AG08395 (cell line): ENCODE results near the gene ZBTB6.
"Not testable (repeated sequence)": the region's sequence is repeated elsewhere in the genome, so short reads cannot be mapped to it uniquely, and the experiment has no call there.

Source experiments
- DNase-seq: peaks from one replicate; pipeline ENCODE4 v3.0.0; 2012; ENCODE audit warnings: mixed read lengths, low spot score

Gene ZBTB6

DNA sequence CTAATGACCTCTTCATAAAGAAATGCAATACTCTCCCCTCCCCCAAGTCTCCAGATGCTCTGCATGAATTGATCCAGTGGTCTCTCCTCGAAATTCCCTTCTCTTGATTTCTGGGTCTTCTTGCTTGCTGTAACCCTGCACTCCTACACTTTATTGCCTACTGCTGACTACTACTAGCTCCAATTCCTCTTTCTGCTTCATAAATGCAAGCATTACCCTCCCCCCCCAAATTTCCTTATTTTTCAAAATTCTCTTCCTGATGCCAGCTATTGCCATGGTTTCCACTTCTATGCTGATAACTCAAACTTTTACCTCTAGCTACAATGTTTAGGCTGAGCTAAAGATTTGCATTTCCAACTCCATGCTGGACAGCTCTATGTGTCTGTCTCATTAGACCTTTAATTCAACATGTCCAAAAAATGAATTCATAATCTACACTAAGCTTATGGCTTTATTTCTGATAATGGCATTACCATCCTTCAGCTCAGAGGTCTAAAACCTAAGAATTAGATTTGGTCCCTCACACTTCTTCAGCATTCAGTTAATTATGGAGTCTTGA, 16.8 kb upstream of the ZBTB6 start:
- DNase-seq = no peak

DNA sequence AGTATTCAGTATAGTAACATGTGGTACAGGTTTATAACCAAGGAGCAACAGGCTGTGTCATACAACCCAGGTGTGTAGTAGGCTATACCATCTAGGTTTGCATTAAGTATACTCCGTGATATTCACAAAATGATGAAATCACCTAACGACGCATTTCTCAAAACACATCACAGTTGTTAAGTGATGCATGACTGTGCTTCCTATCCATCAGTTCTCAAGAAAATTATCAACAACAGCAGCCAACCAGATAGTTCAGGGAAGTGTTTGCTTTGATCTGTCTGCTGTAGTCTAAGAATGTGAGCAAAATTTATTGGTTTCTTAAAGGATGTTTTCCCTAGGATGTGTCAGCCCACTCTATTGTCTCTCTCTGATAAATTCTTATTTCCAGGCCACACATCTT, 10.8 kb upstream of the ZBTB6 start:
- DNase-seq = no peak

DNA sequence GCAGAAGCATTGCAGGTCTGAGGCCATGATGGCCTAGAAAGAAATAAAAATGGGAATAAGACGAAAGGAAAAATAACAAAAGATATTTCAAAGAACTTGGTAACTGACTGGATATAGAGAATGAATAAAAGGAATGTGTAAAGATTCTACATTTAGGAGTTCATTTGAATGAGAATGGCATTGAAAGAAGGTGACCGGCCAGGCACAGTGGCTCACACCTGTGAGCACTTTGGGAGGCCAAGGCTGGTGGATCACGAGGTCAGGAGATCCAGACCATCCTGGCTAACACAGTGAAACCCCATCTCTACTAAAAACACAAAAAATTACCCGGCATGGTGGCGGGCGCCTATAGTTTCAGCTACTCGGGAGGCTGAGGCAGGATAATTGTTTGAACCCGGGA, 9.6 kb upstream of the ZBTB6 start:
- no peak for DNase-seq

DNA sequence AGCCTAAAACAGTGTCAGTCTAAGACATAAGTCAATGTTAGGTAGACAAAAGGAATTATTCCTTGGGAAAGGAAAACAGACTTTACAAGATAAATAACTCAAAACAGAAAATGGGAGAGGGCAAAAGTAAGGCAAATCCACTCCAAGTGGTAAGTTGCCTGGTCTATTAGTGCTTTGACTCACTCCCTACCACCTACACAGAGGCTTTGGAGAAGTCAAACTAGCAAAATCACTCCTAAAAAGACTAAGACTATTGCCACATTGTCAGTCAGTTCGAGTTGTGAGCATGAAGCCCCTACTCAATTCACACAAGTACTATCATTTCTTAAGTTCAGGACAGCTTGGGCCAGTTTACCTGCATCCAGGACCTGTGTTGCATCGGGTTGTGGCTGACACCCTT, 5.2 kb upstream of the ZBTB6 start:
- DNase-seq = no peak

DNA sequence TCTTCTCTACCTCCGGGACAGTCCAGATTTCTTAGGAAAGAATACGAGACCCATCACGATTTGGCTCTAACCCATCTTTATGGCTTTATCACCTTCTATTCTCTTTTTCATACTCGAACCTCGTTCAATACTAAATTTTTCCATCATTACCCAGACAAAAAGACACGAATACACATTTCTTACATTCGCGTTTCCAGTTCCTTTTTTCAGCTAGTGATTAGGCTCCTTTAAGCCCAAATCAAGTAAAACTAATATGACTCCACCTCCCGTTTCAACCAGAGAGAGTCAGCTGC, 506 bp downstream of the ZBTB6 start:
- DNase-seq = no peak

DNA sequence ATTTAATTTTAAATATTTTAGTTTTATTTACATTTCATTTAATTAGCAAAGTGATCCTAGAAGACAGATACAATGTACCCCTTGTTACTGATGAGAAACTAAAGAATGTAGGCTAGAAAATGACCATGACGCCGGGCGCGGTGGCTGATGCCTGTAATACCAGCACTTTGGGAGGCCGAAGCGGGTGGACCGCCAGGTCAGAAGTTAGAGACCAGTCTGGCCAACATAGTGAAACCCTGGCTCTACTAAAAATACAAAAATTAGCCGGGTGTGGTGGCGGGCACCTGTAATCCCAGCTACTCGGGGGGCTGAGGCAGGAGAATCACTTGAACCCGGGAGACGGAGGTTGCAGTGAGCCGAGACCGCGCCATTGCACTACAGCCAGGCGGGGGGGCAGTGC, 7.0 kb downstream of the ZBTB6 start:
- DNase-seq = not testable (repeated sequence)

DNA sequence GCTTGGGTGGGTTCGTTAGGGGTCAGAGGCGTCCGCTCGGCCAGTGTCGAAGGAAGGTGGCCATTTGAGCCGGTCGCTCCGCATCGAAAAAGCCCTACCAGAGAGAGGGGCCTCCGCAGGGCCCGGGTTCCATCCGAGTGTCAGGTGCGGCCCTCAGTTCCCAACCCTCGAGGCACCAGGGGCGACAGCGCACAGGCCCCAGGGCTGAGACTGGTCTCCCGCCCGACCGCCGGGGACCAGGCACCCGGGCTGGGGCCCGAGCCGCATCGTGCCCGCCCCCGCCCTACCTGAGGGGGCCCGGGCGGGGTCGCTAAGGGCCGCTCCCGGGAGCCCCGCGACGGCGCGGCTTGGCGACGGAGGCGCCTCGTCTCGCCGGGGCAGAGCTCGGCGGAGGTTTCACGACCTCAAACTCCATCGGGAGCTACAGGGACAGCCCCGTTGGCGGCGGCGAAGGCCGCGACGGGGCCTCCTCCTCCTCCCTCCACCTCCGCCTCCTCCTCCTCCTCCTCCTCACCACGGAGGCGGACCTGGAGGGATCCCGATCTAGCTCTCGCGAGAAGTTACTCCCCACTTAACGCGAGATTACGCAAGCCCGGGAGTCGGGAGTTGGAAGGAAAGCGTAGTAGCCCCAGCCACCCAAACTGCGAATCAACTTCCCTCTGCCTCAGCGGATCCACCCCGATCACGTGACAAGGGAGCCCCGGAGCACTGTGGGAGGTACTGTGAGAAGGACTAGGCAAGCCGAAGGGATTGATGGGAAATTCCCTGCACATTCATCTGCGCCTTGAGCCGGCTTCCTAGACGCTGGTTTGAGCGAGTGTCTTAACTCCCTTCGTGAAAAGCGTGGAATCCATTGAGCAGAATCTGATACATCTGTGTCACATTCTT, 8.1 kb downstream of the ZBTB6 start, which contains the start of gene RC3H2:
Gene RC3H2, minus strand, starts transcription at position 537 of the 888 bp plus-strand sequence. CDS start 7,850 bp downstream, outside the sequence.
- peak; percentile 98 for DNase-seq

DNA sequence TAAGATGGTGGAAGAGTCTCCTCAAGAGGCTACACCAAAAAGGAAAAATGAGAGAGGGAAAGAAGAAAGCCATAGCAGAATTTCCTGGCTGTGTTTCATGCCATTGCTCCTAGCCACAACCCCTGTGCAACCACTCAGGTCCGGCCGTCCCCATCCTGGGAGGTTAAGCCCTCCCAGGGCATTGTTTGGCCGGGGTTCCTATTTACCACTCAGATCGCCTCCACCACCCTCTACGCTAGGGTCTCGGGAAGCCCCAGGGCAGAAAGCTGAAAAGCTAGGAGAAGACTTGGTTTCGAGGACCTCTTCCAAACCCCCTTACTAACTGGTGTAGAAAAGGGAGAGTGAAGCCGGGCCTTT, 8.7 kb downstream of the ZBTB6 start:
- peak; percentile 46 for DNase-seq

DNA sequence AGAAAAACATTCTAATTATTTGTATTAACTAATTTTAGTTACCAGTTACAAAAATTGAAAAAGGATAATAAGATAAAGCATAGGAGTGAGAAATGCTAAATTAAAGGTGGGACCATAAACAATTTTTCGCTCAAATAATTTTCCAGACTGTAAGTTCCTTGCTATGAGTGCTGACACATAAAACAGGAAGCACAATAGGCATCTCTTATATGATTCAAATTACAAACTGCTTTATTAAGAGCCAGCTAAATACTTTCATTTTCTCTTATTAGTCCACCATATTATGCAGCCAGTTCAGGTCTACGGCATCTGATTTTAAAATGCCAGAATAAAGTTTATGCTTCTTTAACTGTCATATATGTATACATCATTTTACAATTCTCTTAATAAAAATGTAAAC, 12.3 kb downstream of the ZBTB6 start:
- DNase-seq = no peak

DNA sequence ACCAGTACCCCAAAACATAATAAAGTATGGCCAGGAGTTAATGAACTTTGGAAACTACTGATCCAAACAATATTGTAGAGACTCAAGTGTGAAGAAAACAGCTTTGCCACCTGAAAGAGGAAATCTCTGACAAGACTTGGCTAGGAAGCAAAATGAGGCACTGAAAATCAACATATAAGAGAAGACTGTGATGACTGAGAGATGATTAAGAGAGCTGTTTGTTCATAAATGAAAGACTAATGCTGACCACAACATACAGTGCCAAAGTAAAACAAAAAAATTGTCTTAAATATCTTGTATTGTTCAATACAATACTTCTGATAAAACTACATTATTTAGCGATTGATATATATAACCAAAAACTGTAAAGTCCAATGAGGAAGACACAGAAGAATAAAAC, 15.2 kb downstream of the ZBTB6 start:
- no peak for DNase-seq

DNA sequence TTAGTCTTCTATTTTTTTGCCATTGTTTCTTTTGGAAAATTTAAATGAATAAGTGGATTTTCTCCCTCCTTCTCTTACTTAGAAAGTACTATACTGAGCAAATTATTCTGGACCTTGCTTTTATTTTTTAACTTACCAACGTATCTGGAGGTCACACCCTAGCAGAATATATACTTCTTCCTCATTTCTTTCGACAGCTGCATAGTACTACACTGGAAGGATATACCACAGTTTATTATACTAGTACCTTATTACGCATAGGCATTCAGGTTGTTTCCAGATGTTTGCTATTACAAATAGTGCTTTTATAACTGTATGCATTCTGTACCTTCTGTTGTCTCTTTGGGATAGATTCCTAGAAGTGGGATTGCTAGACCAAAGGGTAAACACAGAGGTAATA, 24.6 kb downstream of the ZBTB6 start:
- no peak for DNase-seq

DNA sequence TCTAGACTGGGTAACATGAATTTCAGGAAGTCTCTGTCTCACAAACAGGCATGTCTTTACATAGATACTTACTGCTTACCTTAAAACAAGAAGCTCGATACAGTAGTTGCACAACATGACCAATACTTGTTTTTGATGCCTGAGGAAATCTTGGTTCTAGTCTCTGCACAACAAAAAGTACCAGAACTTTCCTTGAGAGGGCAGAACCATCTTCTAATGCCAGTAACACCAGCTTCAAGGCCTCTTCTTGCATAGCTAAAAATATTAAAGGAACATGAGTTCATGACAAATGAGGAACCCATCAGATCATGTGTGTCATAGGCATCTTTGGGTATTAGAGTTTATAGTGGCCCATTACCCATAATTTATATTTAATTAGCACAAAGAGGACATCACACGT, 30.0 kb downstream of the ZBTB6 start:
- DNase-seq = no peak

DNA sequence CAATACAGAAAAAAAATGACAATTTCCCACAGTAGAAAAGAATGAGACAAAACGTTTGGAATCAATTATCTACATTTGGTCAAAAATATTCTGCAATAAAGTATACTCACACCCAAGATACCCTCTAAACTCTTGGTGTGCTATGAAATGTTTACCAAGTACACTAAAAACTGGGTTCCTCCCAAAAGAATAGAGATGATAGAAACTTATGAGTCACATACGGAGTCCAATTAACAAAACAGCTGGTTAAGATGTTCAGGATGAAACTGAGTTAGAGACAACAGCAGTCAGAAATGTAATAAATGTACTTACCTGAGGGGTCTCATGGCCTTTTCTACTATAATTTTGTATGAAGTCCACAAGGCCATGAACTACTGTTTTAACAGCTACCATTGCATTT, 33.7 kb downstream of the ZBTB6 start:
- no peak for DNase-seq

DNA sequence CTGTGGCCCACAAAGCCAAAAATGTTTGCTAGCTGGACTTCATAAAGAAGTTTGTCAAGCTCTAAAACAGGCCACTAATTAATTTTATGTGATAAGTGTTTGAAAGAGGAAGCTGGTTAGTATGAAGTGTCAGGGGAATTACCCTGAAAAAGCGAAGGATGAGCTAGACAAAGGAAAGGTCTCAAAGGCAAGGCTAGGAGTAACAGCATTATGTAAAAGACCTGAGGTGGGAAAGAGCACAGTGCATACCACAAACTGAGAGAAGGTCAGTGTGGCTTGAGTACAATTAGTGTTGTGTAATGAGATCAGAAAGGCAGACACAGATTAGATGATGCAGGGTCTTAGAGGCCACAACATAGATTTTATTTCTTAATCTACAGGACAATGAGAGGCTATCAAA, 37.6 kb downstream of the ZBTB6 start:
- DNase-seq = no peak

DNA sequence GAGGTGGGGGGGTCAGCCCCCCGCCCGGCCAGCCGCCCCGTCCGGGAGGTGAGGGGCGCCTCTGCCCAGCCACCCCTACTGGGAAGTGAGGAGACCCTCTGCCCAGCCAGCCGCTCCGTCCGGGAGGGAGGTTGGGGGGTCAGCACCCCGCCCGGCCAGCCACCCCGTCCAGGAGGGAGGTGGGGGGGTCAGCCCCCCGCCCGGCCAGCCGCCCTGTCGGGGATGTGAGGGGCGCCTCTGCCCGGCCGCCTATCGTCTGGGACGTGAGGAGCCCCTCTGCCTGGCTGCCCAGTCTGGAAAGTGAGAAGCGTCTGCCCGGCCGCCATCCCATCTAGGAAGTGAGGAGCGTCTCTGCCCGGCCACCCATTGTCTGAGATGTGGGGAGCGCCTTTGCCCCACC, 45.8 kb downstream of the ZBTB6 start:
- DNase-seq = not testable (repeated sequence)

DNA sequence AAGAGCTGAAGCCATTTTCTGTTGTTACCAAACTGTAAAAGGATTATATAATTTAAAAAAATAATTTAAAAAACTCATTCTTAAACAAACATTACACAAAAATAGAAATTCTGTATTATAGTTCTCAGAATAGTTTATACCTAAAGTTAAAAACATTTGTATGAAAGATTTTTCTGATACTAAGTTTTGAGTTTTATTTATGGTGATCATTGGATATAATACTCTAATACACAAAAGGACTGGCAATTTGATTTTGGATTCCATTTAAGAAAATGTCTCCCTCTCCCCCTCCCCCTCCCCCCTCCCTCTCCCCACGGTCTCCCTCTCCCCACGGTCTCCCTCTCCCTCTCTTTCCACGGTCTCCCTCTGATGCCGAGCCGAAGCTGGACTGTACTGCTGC, 47.0 kb downstream of the ZBTB6 start:
- no peak for DNase-seq

DNA sequence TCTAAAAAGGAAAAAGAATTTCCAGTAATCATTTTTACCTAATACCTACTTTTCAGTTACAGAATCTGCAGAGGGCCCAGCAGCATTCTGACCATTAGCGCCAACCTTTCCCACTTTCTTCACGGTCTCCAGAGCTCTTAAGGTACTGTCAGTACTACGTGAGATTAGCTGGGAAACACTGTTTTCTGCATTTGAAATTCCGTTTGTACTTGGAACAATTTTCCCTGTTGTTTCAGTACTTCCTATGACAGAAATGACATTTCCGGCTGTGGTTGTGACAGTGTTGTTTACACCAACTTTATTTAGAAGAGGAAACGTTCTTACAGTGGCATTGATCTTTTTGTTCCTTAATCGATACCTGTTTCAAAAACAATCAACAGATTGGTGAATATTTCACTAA, 47.8 kb downstream of the ZBTB6 start:
- DNase-seq = no peak

DNA sequence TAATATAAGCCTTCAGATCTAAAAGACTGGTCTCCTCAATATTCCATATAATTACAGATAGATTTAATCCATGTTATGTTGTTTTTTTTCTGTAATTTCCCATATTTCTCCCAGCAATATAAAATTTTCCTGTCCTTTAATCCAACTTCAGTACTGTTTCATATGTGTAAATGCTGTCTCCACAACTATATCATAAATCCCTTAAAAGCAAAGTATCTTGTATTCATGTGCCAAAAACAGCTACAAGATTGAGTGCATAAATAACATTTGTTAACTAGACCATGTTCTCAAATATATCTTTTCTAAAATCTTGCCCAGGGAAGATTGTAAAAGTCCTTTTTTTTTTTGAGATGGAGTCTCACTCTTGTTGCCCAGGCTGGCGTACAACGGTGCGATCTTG, 49.7 kb downstream of the ZBTB6 start:
- DNase-seq = no peak

DNA sequence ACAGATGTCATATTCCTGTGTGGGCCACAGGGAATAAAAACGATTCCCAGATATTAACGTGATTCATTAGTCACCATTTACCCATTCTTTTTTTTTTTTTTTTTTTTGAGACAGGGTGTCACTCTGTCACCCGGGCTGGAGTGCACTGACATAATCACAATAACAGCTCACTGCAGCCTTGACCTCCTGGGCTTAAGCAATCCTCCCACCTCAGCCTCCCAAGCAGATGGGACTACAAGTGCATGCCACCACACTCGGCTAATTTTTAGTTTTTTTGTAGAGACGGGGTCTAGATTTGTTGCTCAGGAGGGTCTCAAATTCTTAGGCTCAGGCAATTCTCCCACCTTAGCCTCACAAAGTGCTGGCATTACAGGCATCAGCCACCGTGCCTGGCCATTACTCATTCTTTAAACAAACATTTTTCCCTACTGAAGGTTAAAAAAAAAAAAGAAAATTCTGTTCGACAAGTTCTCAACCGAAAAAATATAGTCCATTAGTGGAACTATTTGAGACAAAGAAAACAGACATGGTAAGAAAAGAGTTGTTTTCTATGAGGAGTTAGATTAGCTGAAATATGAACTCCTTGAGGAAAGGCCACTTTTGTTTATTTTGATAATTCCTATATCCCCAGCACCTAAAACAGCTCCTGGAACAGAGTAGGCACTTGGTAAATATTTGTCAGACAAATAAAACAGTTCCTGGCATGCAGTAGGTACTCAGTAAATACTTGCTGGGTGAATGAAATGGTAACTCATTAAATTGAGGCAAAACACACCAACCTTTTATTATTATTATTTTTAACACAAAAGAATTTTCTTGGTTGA, 52.6 kb downstream of the ZBTB6 start:
- DNase-seq = no peak
